ENCODE results near the gene MRPS26. TPM values are rescaled to one million over a fixed set of nuclear protein-coding genes. Genes with fewer than 3 reads are reported as not detected.

Gene MRPS26
- total RNA-seq, 2 donors from 2014 or later, result 28.0 to 29.0 TPM

DNA sequence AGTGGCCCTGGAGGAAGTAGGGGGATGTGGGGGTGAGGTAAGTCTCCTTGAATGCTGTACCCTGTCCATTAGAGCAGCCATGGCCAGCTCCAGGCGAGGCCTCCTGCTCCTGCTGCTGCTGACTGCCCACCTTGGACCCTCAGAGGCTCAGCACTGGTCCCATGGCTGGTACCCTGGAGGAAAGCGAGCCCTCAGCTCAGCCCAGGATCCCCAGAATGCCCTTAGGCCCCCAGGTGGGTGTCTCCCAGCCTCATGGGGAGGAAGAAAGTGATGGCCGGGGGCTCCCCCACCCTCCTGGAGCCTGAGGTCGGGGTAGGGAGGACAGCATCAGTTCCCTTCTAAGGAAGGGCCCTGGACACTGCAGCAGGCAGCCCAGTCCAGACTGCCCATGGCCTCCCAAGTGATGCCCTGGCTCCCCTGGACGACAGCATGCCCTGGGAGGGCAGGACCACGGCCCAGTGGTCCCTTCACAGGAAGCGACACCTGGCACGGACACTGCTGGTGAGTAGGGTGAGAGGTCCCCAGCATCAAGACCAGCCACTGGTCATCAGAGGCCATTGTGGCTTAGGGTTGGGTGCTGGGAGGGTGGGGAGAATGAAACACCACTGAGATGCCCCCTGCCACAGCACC lies 1.4 kb upstream of the MRPS26 start:
- intact Hi-C loops (cut with DNase I), result no loop called here

DNA sequence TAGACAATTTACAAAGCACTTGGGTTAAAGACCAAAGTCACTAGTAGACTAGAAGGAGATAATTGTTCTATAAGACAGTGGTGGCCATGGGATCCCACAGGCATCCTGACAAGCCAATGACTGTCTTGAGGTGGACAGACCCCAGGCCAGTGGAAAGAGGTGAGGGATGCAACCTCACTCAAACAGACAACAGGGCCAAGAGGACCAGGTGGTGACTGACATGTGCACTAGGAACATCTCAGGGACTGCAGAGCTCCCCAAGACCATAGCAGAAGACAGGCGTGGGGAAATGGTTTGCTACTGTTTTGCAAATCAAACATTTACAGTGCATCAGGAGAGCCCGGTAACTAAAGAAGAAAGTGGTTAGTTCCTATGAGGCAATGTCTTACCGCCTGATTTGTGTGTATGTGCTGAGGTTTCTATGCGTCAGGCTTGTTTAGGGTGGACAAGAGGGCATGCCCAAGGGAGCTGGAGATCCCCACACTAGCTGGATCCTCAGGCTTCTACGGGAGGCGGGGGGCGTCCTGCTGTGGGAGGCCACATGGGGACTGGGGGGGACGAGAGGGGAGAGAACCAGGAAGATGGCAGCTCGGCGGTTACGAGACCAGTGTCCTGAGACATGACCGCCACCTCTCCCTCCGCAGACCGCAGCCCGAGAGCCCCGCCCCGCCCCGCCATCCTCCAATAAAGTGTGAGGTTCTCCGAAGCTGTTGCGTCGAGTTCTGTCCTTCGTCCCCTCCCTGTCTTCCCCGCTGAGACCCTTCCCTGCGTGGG lies 623 bp upstream of the MRPS26 start:
- H3K4me3 ChIP-seq, result peak overlapping the region; percentile 63 to 94
- WGBS, 2 donors, result 3% methylated on average over 17 to 23 of the region's 24 CpGs
- H3K27me3 ChIP-seq, result no peaks in the 10 kb centered on the region
- peak overlapping the region; percentile 74 to 89 (median 84) for H3K27ac ChIP-seq
- no peaks in the 10 kb centered on the region for H3K9me3 ChIP-seq
- intact Hi-C loops (cut with DNase I), result no loop called here
- ATAC-seq, result peak; percentile 71
- H3K4me1 ChIP-seq, result peaks cover 26% of the 10 kb centered on the region
- TF ChIP-seq, protein P1, sequence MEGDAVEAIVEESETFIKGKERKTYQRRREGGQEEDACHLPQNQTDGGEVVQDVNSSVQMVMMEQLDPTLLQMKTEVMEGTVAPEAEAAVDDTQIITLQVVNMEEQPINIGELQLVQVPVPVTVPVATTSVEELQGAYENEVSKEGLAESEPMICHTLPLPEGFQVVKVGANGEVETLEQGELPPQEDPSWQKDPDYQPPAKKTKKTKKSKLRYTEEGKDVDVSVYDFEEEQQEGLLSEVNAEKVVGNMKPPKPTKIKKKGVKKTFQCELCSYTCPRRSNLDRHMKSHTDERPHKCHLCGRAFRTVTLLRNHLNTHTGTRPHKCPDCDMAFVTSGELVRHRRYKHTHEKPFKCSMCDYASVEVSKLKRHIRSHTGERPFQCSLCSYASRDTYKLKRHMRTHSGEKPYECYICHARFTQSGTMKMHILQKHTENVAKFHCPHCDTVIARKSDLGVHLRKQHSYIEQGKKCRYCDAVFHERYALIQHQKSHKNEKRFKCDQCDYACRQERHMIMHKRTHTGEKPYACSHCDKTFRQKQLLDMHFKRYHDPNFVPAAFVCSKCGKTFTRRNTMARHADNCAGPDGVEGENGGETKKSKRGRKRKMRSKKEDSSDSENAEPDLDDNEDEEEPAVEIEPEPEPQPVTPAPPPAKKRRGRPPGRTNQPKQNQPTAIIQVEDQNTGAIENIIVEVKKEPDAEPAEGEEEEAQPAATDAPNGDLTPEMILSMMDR (IDR thresholded peaks at IDR 0.05), result no peak
- TF ChIP-seq POLR2A (IDR thresholded peaks at IDR 0.05), result no peak
- H3K36me3 ChIP-seq (replicated peaks in 1 of 2; ENCODE audit: insufficient read depth in 1 of 2, low read depth in 2 of 2), result peaks cover 0 to 4% of the 10 kb centered on the region in 2 donors
- peak; percentile 74 to 81 (median 78) for DNase-seq

More for the DNA sequence above, 1.4 kb upstream of the MRPS26 start:
- no peak for DNase-seq
- 86% methylated on average over 8 of the region's 8 CpGs; no CpG with 5 or more reads in 1 of the 2 donors for WGBS, 2 donors
- Histone ChIP-seq H3K27me3 (no peaks in the 10 kb centered on the region), H3K4me1 (peaks cover 26% of the 10 kb centered on the region), H3K4me3 (no peak overlapping the region), H3K36me3 (replicated peaks in 1 of 2; ENCODE audit: insufficient read depth in 1 of 2, low read depth in 2 of 2) (peaks cover 0 to 3% of the 10 kb centered on the region in 2 donors), H3K27ac (peak overlapping the region in 1 of 4 donors; percentile 89), H3K9me3 (no peaks in the 10 kb centered on the region)
- ATAC-seq, result no peak
- TF ChIP-seq POLR2A (IDR thresholded peaks at IDR 0.05), result no peak
- TF ChIP-seq, protein P1 (IDR thresholded peaks at IDR 0.05), result no peak

GRCh38 chr20:3046677-3047462 lies 1.0 kb downstream of the MRPS26 start:
- Histone ChIP-seq H3K36me3 (replicated peaks in 1 of 2; ENCODE audit: insufficient read depth in 1 of 2, low read depth in 2 of 2) (peaks cover 0 to 4% of the 10 kb centered on the region in 2 donors), H3K27ac (peak overlapping the region in 3 of 4 donors; percentile 81 to 89 (median 88)), H3K4me1 (peaks cover 20% of the 10 kb centered on the region), H3K27me3 (no peaks in the 10 kb centered on the region), H3K4me3 (peak overlapping the region; percentile 63 to 94), H3K9me3 (no peaks in the 10 kb centered on the region)
- WGBS, 2 donors, result 35 to 53% methylated on average over 28 to 39 of the region's 39 CpGs
- ATAC-seq (no peak), DNase-seq (peak; percentile 32 to 46 (median 40))
- intact Hi-C loops (cut with DNase I), result no loop called here
- TF ChIP-seq, protein P1 (IDR thresholded peaks at IDR 0.05), result no peak
- TF ChIP-seq POLR2A (IDR thresholded peaks at IDR 0.05), result no peak

GRCh38 chr20:3047486-3048419 lies 1.9 kb downstream of the MRPS26 start:
- no peak for DNase-seq

More at GRCh38 chr20:3047486-3048419, 1.9 kb downstream of the MRPS26 start:
- Histone ChIP-seq H3K4me1 (peaks cover 13% of the 10 kb centered on the region), H3K36me3 (replicated peaks in 1 of 2; ENCODE audit: insufficient read depth in 1 of 2, low read depth in 2 of 2) (peaks cover 0 to 4% of the 10 kb centered on the region in 2 donors), H3K27me3 (no peaks in the 10 kb centered on the region), H3K9me3 (no peaks in the 10 kb centered on the region), H3K27ac (no peak overlapping the region), H3K4me3 (no peak overlapping the region)
- no peak for TF ChIP-seq POLR2A (IDR thresholded peaks at IDR 0.05)
- TF ChIP-seq, protein P1 (IDR thresholded peaks at IDR 0.05), result no peak
- no peak for ATAC-seq
- intact Hi-C loops (cut with DNase I), result no loop called here
- 83 to 86% methylated on average over 7 to 14 of the region's 14 CpGs for WGBS, 2 donors
